ENCODE results near the gene HSD11B1.

The HSD11B1 gene

DNA sequence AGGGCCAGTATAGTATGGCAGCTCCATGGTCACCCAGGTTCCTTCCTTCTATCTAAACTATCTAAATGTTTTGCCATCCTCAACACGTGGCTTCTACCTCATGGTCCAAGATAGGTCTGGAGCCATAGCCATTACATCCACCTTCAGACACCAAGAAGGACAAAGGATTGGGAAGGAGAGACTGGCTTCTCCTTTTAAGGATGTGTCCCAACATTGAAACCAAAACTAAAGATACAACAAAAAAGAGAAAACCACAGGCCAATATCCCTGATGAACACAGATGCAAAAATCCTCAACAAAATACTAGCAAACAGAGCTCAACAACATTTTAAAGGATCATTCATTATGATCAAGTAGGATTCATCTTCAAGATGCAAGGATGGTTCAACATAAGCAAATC is 24.8 kb downstream of the HSD11B1 start:
- no peak for DNase-seq (ENCODE audit: low read depth)
- no peak overlapping the region for H3K4me3 ChIP-seq (ENCODE audit: control insufficient read depth, low read depth, low read length)
- TF ChIP-seq, protein P1, sequence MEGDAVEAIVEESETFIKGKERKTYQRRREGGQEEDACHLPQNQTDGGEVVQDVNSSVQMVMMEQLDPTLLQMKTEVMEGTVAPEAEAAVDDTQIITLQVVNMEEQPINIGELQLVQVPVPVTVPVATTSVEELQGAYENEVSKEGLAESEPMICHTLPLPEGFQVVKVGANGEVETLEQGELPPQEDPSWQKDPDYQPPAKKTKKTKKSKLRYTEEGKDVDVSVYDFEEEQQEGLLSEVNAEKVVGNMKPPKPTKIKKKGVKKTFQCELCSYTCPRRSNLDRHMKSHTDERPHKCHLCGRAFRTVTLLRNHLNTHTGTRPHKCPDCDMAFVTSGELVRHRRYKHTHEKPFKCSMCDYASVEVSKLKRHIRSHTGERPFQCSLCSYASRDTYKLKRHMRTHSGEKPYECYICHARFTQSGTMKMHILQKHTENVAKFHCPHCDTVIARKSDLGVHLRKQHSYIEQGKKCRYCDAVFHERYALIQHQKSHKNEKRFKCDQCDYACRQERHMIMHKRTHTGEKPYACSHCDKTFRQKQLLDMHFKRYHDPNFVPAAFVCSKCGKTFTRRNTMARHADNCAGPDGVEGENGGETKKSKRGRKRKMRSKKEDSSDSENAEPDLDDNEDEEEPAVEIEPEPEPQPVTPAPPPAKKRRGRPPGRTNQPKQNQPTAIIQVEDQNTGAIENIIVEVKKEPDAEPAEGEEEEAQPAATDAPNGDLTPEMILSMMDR (IDR thresholded peaks at IDR 0.05; ENCODE audit: control insufficient read depth, insufficient read depth, low read depth, low read length, missing control alignments): no peak

DNA sequence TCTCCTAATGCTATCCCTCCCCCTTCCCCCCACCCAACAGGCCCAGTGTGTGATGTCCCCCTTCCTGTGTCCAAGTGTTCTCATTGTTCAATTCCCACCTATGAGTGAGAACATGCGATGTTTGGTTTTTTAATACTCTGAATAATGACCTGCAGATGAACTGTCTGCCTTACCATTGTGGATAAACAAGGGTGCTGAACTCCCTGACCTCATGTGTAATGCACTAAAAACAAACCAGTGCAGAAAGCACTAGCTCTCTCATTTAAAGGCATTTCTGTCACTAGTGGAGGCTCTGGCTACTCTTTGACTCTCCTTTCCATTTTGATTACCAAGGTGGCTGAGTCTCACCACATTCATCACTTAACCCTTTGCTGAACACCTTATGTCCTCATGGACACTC is 28.1 kb downstream of the HSD11B1 start:
- DNase-seq (ENCODE audit: low read depth): no peak
- TF ChIP-seq, protein P1 (IDR thresholded peaks at IDR 0.05; ENCODE audit: control insufficient read depth, insufficient read depth, low read depth, low read length, missing control alignments): no peak
- H3K4me3 ChIP-seq (ENCODE audit: control insufficient read depth, low read depth, low read length): no peak overlapping the region

DNA sequence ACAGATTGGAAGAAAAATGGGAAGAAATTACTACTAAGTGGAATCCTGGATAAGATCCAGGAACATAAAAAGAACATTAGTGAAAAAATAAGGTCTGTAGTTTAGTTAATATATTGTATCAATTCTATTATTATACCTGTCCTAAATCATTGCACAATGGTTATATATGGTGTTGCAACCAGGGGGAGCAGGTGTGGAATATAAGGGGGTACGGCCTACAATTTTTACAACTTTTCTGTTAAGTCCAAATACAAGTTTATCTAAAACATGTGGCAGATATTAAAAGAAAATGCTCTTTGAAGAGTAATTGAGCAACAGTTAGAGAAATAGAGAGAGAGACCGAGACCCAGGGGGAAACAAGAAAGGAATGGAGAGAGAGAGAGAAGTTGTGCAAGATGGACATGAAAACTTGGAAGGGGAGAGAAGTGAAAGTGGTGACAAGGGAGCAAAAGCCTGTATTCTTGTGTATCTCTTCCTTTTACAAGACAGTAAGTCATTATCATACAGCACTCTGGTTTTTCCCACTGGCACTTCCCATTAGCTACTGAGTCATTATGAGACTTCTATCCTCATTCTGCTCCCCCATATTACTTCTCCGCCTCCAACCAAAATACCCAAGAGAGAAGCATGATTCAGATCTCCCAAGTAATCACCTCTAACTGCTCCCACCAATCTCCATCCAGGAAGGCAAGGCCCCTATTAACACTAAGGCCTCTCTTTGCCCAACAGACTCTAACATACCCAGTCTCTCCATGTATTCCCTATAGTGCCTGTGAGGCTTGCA is 29.0 kb downstream of the HSD11B1 start:
- TF ChIP-seq, protein P1 (IDR thresholded peaks at IDR 0.05; ENCODE audit: control insufficient read depth, insufficient read depth, low read depth, low read length, missing control alignments): no peak
- H3K4me3 ChIP-seq (ENCODE audit: control insufficient read depth, low read depth, low read length): no peak overlapping the region
- DNase-seq (ENCODE audit: low read depth): peak; percentile 28

DNA sequence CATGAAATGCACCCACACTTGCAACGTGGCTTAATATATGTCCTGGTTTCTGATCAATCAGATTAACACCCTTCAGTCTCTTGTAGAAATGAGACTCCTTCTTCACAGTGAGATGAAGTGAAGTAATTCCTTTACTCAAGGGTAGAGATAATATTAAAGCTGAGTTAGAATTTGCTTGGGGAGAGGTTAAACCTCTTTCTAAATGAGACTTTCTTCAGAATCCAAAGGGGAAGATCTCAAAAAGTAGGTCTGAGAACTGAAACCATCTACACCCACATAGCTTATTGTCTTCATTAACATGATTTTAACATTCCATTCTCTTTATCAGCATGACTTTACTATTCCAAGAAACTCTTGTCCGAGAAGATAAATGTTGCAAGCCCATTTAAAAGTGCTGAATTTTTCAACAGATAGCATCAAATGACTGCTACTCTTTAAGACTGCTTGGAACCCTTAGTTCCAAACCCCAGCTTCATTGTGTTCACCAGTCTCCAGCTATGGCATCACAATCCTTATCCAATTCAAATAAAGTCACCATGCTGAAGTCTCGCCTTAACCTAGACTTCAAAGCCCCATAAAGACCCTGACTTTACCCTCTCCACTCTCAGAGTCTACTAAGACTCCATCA is 32.0 kb downstream of the HSD11B1 start:
- no peak for DNase-seq (ENCODE audit: low read depth)
- TF ChIP-seq, protein P1 (IDR thresholded peaks at IDR 0.05; ENCODE audit: control insufficient read depth, insufficient read depth, low read depth, low read length, missing control alignments): no peak
- no peak overlapping the region for H3K4me3 ChIP-seq (ENCODE audit: control insufficient read depth, low read depth, low read length)

DNA sequence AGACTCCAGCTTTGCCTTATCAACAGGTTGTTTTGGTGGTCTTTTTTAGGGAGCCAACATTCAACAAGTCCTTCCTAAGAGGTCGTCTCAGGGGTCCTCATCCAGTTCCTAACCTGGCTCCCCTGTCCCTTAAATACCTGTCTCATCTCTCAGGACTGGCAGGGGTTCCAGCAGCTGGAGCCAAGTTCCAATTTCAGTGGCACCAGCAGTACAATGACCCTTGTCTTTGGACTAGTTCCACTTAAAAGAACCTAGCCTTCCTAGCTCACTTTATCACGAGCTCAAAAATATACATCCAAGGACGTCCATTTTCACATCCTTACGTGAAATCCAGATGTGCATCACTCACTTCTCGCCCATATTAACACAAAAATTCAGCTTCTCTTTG is 32.5 kb downstream of the HSD11B1 start:
- TF ChIP-seq, protein P1 (IDR thresholded peaks at IDR 0.05; ENCODE audit: control insufficient read depth, insufficient read depth, low read depth, low read length, missing control alignments): no peak
- DNase-seq (ENCODE audit: low read depth): no peak
- H3K4me3 ChIP-seq (ENCODE audit: control insufficient read depth, low read depth, low read length): no peak overlapping the region

DNA sequence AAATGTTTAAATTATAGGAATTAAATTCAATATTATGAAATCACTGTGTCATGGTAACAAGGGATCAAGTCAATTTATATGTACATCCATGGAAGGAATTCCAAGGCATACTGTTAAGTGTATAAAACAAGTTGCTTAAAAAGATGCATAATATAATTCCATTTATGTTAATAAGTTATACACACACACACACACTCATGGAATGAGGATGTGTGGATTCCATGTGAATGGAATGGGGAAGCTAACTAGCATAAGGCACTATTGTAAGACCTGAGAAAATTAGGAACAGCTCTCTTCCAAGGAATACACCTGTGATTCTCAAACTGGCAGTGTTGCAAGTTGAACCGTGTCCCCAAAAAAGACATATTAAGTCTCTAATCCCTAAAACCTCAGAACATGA is 33.6 kb downstream of the HSD11B1 start:
- DNase-seq (ENCODE audit: low read depth): no peak
- no peak overlapping the region for H3K4me3 ChIP-seq (ENCODE audit: control insufficient read depth, low read depth, low read length)
- TF ChIP-seq, protein P1 (IDR thresholded peaks at IDR 0.05; ENCODE audit: control insufficient read depth, insufficient read depth, low read depth, low read length, missing control alignments): no peak

Measured in AG09309 (cell line).